OCI-LY7 (cell line): ENCODE results near the gene RAB2B. TPM values are rescaled to one million over a fixed set of nuclear protein-coding genes. Genes with fewer than 3 reads are reported as not detected.

Source experiments
- BruUV-seq: library from RNA; stranded (reverse); fragments of 400-500 nt; replicated peaks from 2 replicates; lab custom pipeline; 2021; lab: Mats Ljungman, UMichigan
- CTCF ChIA-PET: fragments of 300-600 bp; sonication (Branson Sonifier 250); formaldehyde crosslinking; loops from one replicate; lab custom pipeline; 2022; ENCODE audit warnings: antibody characterized with exemption; ENCODE audit not compliant: unreplicated experiment; lab: Charles Lee
- POLR2A ChIA-PET: fragments of 300-600 bp; sonication (Branson Sonifier 250); formaldehyde crosslinking; loops from one replicate; lab custom pipeline; 2022; ENCODE audit warnings: antibody characterized with exemption; lab: Charles Lee
- DNase-seq: peaks from one replicate; pipeline ENCODE4 v3.0.0-alpha.2; 2015; ENCODE audit warnings: low spot score
- H2AFZ ChIP-seq: fragments of 200-600 bp; sonication (generic), shearing (Covaris generic); 2 replicates; pipeline ENCODE4 v1.6.1; 2014; ENCODE audit warnings: mild to moderate bottlenecking, antibody characterized with exemption, low read length, moderate library complexity
- H3K27ac ChIP-seq: fragments of 200-600 bp; sonication (generic); 2 replicates; pipeline ENCODE4 v1.5.1; 2014; ENCODE audit warnings: mixed run types, low read depth, mild to moderate bottlenecking, moderate library complexity, low read length, inconsistent platforms; ENCODE audit not compliant: poor library complexity, severe bottlenecking
- H3K36me3 ChIP-seq: fragments of 200-600 bp; sonication (generic); 2 replicates; pipeline ENCODE4 v1.6.1; 2014; ENCODE audit warnings: mild to moderate bottlenecking, antibody characterized with exemption, low read length, moderate library complexity, mixed read lengths; ENCODE audit not compliant: insufficient read depth
- H3K4me1 ChIP-seq: fragments of 200-600 bp; sonication (generic); 2 replicates; pipeline ENCODE4 v1.5.1; 2014; ENCODE audit warnings: mild to moderate bottlenecking, low read length; ENCODE audit not compliant: insufficient read depth, poor library complexity, severe bottlenecking
- H3K4me2 ChIP-seq: fragments of 200-600 bp; sonication (generic); 2 replicates; pipeline ENCODE4 v1.6.1; 2014; ENCODE audit warnings: mild to moderate bottlenecking, low read length
- H3K4me3 ChIP-seq: fragments of 200-600 bp; sonication (generic); 2 replicates; pipeline ENCODE4 v1.5.1; 2014; ENCODE audit warnings: mild to moderate bottlenecking, low read depth, low read length; ENCODE audit not compliant: poor library complexity, severe bottlenecking
- H3K79me2 ChIP-seq: fragments of 200-600 bp; sonication (generic); 2 replicates; pipeline ENCODE4 v1.6.1; 2016; ENCODE audit warnings: low read depth, mild to moderate bottlenecking, low read length, moderate library complexity, mixed read lengths; ENCODE audit not compliant: insufficient read depth
- H3K9me2 ChIP-seq: fragments of 200-600 bp; sonication (generic); 2 replicates; pipeline ENCODE4 v1.6.1; 2016; ENCODE audit warnings: mild to moderate bottlenecking, low read length, mixed read lengths; ENCODE audit not compliant: insufficient read depth
- H3K9me3 ChIP-seq: fragments of 200-600 bp; sonication (generic); 2 replicates; pipeline ENCODE4 v1.6.1; 2014; ENCODE audit warnings: mild to moderate bottlenecking, mixed run types, low read length, mixed read lengths
- H4K20me1 ChIP-seq: fragments of 200-600 bp; sonication (generic); 2 replicates; pipeline ENCODE4 v1.6.1; 2014; ENCODE audit warnings: mild to moderate bottlenecking, antibody characterized with exemption, low read length, moderate library complexity, mixed read lengths; ENCODE audit not compliant: insufficient read depth
- CTCF ChIP-seq: fragments of 200-600 bp; sonication (generic); conservative IDR thresholded peaks from 2 replicates; pipeline ENCODE4 v1.5.1; 2014; ENCODE audit warnings: mild to moderate bottlenecking, antibody characterized with exemption, low read length, moderate library complexity, mixed read lengths
- EZH2phosphoT487 ChIP-seq: fragments of 200-600 bp; sonication (generic); IDR thresholded peaks from 2 replicates; pipeline ENCODE4 v1.6.1; 2018; ENCODE audit warnings: low read depth, borderline replicate concordance, mild to moderate bottlenecking, mixed run types, antibody characterized with exemption, low read length, moderate library complexity, mixed read lengths
- intact Hi-C: fragments of 100-400 bp; cut with micrococcal nuclease; formaldehyde crosslinking; loops from one replicate; pipeline ENCODE4 v1.10.0; 2022; ENCODE audit not compliant: unreplicated experiment
- total RNA-seq, 2 experiments: library from RNA; depleted of rRNA in 1 of 2; stranded (reverse); fragments of >200 nt in 1 of 2; shearing (Covaris generic) in 1 of 2; gene quantifications; 2 replicates each; pipeline ENCODE4 v1.2.3, GENCODE V29; 2014 to 2022

RAB2B gene
- total RNA-seq, 2 experiments from 2014 or later, result 14.5 to 18.7 TPM

GRCh38 chr14:21467616-21468015 is 9.1 kb downstream of the RAB2B start:
- no TSS peak for BruUV-seq
- Histone ChIP-seq H3K4me2 (no peak overlapping the region), H3K9me3 (no peaks in the 10 kb centered on the region), H3K79me2 (no peaks in the 10 kb centered on the region), H3K4me1 (no peaks in the 10 kb centered on the region), H3K36me3 (peaks cover 48% of the 10 kb centered on the region), H3K9me2 (no peaks in the 10 kb centered on the region), H2AFZ (no peak overlapping the region), H3K27ac (no peak overlapping the region), H3K4me3 (no peak overlapping the region), H4K20me1 (no peaks in the 10 kb centered on the region)
- ChIA-PET CTCF (no interaction called here), POLR2A (no interaction called here)
- DNase-seq, result no peak
- no peak for TF ChIP-seq CTCF
- no peak for TF ChIP-seq EZH2phosphoT487
- intact Hi-C loops, result no loop called here

GRCh38 chr14:21455912-21456667 is 20.7 kb downstream of the RAB2B start, which contains the start of gene CHD8:
TSS of gene CHD8 (minus strand) at chr14:21456123. CDS start at chr14:21431643, 24,480 bp downstream.
- H3K4me1 ChIP-seq, result peaks cover 18% of the 10 kb centered on the region
- peaks cover 12% of the 10 kb centered on the region; the same call in 1 of the 2 replicates for H4K20me1 ChIP-seq
- H2AFZ ChIP-seq, result peak within 1 kb of the TSS; percentile 94
- peak; percentile 100 for DNase-seq
- H3K27ac ChIP-seq, result peak within 1 kb of the TSS; percentile 73
- ChIA-PET CTCF (interaction anchor here (0.6 to 1.7 kb wide), 6 partner anchors 12 to 353 kb away, joined by 3 to 5 read pairs (median 4); no protein-coding TSS in a partner anchor), POLR2A (interaction anchor here (0.6 to 4.1 kb wide), 17 partner anchors 9 to 1848 kb away, joined by 3 to 35 read pairs (median 4); partner anchors contain the start of genes RAB2B, SALL2 and TOX4)
- intact Hi-C loops, result loop anchor here (1.0 to 2.0 kb wide), 5 partner anchors 19 to 101 kb away; partner anchors contain the start of genes SUPT16H and TOX4
- TF ChIP-seq EZH2phosphoT487, result no peak
- peak; percentile 87 for TF ChIP-seq CTCF
- peak within 1 kb of the TSS; percentile 91 for H3K4me3 ChIP-seq
- no TSS peak for BruUV-seq
- H3K9me2 ChIP-seq, result no peaks in the 10 kb centered on the region
- no peaks in the 10 kb centered on the region for H3K9me3 ChIP-seq
- peak within 1 kb of the TSS; percentile 88 for H3K4me2 ChIP-seq
- peaks cover 42% of the 10 kb centered on the region for H3K36me3 ChIP-seq
- peaks cover 46% of the 10 kb centered on the region for H3K79me2 ChIP-seq
